GM19467 (cell line): ENCODE results near the gene NPY4R.
A peak's percentile ranks its signal among the peaks of the same experiment; 100 is the strongest.
"Not testable (repeated sequence)": the region's sequence is repeated elsewhere in the genome, so short reads cannot be mapped to it uniquely, and the experiment has no call there.

Experiments used
- ATAC-seq: cut with Tn5 transposase; IDR thresholded peaks from one replicate; pipeline ENCODE4 v1.9.1; 2021; ENCODE audit warnings: mild to moderate bottlenecking, moderate library complexity; ENCODE audit not compliant: unreplicated experiment

Gene NPY4R

DNA sequence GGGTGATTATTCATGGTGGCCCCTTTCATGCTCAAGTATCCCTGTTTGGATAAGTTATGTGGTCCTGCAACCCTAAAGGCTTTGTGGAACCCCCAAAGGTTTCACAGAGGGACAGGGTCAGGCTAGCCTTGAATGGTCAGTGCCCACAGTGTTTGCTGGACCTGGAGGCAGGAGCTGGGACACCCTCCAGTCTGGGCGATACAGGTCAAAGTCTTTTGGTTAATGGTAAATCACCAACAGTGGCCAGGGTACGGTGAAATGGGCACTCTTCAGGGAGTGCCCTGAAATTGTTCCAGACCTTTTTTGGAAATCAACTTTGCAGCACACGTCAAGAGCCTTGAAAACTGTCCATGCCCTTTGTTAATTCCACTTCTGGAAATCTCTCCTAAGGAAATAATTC is 8.7 kb downstream of the NPY4R start:
- ATAC-seq, result not testable (repeated sequence)

DNA sequence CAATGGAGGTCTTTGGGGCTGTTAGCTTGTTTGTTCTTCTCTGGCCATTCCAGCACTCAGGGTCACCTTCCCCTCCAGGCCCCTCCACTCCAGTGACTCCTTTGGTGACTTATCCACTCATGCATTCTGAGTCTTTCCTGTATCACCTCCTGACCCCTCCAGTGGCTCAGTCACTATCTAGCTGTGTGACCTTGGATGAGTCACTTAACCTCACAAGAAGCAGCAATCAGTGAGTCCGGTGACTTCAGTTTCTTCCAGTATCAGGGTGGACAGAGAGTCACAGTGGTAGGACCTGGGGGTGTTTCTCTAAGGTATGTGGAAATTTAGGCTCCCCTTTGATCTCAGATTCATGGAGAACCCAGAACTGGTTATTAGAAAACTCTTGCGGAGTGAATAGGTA is 9.8 kb downstream of the NPY4R start:
- ATAC-seq, result not testable (repeated sequence)

DNA sequence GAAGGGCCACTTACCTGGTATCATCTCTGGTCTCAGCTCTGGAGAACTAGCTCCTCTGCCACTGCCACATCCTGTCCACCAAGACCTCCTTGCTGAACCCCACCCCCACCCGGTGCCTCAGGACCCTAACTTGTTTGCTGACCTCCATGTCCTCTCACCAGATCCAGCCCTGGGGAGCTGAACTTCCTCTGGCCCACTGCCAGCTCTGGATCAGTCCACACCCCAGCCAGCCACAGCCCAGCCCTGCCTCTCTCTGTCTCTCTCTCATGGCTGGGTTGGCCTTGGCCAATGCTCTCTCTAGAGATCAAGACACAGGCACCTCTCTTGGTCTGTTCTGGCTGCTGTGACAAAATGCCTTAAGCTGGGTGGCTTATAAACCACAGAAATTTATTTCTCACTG is 14.4 kb downstream of the NPY4R start:
- ATAC-seq, result not testable (repeated sequence)

DNA sequence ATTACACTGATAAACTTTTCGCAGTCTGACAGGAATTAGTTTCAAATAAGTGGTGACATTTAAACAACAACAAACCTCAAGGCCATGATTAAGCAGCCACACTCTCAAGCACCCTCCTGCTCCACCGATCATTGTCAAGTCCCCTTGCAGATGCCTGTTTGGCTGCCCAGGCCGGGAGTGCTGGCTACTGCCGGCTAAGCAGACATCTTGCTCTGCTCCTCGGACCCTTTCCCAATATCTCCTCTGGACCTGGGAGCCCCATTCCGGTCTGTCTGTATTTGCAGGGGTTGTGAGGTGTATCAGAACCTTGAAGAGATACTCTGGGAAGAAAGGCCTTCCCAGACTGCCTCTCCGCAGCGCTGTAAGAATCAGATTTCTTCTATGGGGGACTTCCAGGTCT is 14.9 kb downstream of the NPY4R start:
- ATAC-seq, result not testable (repeated sequence)

DNA sequence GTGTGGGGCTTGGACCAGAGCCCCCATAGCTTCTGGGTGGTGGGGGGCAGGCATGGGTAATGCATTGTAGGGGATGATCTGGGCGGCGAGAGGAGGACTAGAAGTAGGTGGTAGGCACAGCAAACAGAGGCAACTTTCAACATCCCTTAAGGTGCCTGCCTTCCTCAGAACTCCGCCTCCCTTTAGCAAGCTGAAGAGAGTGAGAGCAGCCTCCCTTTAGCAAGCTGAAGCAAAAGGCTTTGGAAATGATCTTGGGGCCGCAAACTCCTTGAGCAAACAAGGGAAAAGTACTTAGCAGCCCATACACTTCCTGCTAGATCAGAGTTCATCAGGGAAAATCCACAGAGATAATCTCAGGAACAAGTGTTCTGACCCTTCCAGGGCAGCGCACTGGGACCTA is 18.3 kb downstream of the NPY4R start:
- not testable (repeated sequence) for ATAC-seq

DNA sequence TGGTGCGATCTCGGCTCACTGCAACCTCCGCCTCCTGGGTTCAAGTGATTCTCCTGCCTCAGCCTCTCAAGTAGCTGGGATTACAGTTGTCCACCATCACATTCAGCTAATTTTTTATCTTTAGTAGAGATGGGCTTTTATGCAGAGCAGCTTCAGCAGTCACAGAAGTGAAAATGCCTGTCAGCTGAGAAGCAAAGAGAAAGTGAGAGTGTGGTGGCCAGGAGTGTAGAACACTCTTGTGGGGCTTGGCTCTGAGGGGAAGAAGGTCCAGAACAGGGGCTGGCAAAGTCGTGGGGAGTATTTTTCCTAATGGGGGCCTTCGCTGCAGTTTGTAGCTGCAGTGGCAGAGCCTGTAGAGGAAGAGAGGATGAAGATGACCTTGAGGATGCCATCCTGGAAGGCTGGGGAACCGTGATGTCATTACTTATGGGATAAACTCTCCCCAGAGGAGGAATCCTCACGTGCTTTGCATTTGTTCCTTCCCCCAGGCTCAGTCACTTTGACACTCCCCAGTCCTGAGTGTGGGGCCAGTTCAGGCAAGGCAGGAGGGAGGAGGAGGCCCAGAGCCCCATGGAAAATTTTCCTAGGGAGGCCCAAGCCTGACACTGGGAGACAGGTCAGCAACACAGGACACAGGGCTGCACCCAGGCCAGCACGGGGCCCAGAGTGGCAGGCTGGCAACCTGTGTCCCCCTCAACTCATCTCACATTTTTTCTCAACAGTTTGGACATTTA is 20.2 kb downstream of the NPY4R start:
- ATAC-seq, result peak; percentile 59

DNA sequence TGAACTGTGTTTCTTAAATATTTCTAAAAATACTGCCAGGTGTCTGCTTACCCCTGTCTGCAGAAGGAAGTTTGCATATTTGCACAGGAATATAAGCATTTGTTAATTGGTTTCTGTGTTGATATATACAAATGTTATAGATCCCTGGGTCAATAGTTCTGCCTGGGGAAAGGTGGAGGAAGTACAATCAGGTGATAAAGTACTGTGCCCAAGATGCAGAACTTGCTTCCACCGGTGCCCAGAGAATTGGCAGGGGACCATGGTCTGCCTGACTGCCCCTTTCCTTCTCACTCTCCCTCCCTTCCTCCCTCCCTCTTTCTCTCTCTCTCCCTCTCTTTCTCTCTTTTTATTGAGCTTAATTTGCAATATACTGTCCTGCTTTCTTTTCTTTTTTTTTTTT is 22.3 kb downstream of the NPY4R start:
- ATAC-seq, result not testable (repeated sequence)

DNA sequence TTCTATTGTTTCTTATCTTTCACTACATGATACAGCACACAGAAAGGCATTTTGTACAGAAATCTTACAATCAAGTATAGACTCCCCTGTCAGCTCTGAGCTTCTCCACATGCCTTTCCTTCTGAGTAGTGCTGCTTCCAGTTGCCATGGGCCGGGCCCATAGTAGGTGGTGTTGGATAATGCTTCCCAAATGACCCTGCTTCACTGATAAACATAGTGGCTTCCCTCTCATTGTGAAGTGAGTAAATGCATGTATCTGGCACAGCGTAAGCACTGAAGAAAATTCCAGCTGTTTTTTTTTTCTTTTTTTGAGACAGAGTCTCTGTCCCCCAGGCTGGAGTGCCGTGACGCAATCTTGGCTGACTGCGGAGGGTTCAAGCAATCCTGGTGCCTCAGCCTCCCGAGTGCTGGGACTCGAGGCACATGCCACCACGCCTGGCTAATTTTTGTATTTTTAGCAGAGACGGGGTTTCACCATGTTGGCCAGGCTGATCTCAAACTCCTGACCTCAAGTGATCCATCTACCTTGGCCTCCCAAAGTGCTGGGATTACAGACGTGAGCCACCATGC is 23.0 kb downstream of the NPY4R start:
- ATAC-seq, result not testable (repeated sequence)

DNA sequence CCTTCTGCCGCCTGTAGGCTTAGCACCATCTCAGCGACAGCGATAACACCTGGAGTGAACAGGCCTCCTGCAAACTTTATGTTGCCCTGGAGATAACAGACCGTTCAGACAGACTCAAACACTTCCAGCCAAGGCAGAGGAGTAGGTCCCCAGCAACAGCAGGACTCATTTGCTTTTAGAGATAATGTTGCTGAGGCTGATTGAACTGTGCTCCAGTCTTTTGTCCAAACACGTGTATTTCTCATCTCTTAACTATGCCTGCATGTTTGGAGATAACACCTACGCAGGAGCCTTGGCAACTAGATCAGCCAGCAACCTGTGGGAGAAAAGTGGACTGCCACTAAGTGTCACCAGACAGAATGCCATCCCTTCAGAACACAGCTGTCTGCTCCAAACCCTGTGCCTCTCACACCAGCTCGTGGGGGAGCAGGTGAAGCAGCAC is 23.9 kb downstream of the NPY4R start:
- not testable (repeated sequence) for ATAC-seq

DNA sequence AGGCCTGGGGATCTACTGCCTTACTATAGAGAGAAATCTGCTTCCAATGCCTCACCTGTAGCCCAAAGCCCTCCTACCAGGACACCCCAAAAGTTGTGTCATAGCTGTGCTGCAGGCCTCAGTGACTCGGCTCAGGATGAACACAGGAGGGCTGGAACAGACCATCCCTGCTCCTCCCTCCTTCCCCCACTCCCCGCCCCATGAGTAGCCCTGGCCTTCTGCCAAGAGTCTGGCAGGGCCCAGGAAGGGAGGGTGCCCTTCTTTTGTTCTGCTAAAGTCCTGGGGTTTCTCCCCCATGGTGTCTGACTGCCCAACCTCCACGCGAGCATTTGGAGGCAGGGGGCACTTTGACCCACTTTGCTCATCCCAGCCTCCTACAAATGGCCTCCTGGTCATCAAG is 24.8 kb downstream of the NPY4R start:
- ATAC-seq, result not testable (repeated sequence)

DNA sequence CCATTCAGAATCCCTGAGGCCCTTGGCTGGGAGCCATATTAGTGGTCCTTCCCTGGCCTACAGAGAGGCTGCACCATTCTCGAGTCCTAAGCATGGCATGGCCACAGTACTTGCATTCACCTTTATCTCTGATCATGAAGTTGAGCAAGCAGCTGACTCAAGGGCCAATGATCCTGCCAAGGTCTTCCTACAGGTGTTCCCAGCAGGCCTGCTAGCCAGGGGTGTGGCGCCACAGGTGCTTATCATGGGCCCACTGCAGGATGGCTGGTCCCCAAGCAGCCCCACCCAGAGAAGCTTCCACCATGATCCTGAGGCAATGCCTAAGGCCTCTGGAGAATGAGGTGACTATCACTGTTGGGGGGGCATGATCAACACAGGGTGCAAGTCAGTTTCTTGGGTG is 42.2 kb downstream of the NPY4R start:
- not testable (repeated sequence) for ATAC-seq

DNA sequence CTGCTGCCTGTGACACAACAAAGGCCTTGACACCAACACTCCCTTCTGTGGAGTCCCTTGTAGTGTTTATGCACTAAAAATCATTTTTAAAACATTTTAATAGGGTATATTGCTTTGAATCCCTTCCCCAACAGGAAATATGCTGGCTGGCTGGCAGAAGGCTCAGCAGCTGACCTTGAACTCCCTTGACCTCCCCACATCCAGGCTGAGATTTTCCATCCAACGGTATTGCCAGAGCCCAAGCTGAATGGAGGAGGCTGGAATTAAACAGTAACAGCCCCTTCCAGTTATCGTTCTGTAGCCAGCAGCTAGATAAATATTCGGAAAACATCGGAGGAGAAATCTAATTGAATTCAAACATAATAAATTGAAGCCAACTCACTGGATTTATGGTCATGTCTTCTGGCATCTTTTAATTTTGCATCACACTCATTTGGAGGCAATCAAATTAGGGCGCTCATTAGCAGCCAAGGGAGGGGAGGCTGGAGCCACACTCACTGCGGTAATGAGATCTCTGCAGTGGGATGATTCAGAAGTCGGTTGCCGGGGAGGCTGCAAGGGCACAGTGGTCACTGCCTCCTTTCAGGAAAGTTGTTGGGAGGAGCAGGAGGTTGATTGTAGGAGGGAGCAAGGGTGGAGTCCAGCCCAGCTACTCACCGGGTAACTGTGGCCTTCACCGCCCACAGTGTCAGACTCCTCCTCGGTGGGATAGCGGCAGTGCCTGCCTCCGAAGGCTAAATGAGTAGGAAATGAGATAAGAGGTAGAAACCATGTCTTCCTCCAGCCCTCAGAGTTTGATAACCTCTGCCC is 46.0 kb downstream of the NPY4R start:
- ATAC-seq, result not testable (repeated sequence)

DNA sequence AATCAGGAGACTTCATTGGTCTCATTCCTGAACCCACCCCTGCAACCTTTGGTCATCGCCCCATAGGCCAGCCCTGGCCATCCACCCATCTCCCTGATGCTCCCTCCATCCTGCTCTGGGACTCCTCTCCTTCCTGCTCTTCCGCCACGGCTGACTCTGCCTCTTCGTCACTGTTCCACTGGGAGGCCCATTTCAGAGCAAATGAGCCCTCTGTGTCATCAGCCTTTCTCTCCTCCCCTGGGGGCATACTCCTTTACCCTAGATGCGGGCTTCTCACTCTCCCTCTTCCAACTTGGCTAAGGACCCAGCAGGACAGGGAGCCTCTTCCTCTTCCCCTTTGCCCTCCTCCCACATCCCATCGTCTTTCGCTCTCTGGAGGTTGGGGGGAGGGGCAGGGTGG is 47.5 kb downstream of the NPY4R start:
- ATAC-seq, result not testable (repeated sequence)

DNA sequence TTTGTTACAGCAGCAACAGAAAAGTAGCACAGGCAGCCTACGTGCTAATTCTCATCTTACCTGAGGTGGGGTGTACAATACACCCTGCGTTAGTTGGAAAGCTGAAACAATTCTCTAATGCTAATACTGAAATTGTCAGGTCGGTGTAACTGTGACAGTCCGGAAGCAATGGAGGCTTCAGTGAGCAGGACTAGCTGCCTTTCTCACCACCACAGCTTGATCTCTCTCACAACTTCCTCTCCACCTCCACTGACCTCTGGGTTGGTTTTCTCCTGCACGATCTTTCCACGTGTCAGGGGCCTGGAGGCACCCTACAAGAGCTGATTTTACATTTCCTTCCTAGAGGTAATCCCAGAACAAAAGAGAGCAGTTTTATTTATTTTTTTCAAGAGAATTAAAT is 50.5 kb downstream of the NPY4R start:
- not testable (repeated sequence) for ATAC-seq

DNA sequence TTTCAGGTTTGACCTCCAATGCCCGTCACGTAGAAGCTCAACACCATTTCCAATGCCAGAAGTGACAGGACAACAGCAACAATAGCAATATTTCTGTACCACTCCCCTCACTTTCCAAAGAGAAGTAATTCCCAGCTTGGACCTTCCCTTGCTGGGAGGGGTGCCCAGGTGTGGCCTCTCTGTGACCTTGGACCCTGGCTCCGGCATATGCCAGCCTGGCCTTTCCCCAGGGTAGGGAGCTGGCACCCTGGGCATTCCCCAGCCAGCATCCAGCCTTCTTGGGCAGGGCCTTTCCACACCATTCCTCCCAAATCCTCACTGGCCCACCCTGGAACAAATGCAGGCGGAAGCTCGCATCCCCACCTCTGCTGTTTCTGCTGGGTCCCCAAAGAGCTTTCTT is 53.1 kb downstream of the NPY4R start:
- not testable (repeated sequence) for ATAC-seq

DNA sequence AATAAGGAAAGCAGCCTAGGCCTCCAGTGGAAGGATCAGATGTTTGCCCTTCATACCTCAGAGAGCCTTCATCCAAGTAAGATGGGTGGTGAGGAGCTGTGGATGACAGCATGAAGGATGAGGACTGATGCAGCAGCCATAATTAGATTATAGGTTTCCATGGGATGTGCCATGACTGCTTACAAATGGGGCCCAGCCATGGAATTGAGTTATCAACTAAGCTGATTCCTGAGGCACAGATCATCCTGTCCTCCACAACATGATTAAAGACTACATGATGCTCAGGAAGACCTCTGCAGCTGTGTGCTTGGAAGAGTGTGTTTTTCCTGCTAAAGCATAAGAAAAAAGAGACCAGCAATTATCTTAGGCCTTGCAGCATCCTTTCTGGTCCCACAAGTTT is 54.6 kb downstream of the NPY4R start:
- ATAC-seq, result not testable (repeated sequence)
